ENCODE measurements around the gene C16orf95. TPM values are rescaled to one million over a fixed set of nuclear protein-coding genes. Genes with fewer than 3 reads are reported as not detected.
"Not testable (repeated sequence)": the region's sequence is repeated elsewhere in the genome, so short reads cannot be mapped to it uniquely, and the experiment has no call there.

The C16orf95 gene
- total RNA-seq, 1 donor from 2014 or later: 5.0 TPM

DNA sequence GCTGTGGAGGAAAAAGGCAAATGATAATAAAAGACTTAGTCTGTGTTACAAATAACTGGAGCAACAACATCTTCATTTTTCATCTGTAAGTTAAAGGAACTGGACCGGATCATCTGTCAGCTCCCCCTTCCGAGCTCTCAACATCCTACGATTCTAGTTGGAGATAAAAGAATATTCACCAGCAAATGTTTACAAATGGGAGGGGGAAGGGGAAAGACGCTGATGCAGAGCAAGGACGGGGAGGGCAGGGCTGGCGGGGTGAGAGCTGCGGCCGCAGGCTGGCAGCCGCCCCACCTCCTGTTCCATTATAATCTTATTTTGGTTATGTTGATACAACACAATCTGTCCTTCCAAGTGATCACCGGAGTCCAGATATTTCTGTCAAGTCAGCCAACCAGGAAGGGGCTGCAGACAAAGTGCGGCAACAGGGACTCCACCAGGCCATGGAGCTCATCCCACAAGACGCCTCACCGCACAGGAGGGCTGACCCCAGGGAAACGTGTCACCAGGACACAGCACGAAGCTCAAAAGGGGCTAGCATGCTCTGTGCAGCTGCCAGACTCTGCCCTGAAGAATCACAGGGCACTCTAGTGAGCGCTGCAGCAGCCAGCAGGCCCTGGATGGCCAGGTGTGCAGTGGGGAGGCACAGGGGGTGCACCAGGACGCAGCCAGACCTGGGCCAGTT lies 46.7 kb upstream of the C16orf95 start:
- Mint-ChIP-seq H3K27ac (ENCODE audit: unreplicated experiment) (no peak overlapping the region), H3K36me3 (ENCODE audit: unreplicated experiment) (peaks cover 17% of the 10 kb centered on the region), H3K4me3 (ENCODE audit: unreplicated experiment) (no peak overlapping the region), H3K9me3 (ENCODE audit: unreplicated experiment) (no peaks in the 10 kb centered on the region), H3K4me1 (ENCODE audit: unreplicated experiment) (no peaks in the 10 kb centered on the region), H3K27me3 (ENCODE audit: unreplicated experiment) (no peaks in the 10 kb centered on the region)
- TF ChIP-seq, protein P1, sequence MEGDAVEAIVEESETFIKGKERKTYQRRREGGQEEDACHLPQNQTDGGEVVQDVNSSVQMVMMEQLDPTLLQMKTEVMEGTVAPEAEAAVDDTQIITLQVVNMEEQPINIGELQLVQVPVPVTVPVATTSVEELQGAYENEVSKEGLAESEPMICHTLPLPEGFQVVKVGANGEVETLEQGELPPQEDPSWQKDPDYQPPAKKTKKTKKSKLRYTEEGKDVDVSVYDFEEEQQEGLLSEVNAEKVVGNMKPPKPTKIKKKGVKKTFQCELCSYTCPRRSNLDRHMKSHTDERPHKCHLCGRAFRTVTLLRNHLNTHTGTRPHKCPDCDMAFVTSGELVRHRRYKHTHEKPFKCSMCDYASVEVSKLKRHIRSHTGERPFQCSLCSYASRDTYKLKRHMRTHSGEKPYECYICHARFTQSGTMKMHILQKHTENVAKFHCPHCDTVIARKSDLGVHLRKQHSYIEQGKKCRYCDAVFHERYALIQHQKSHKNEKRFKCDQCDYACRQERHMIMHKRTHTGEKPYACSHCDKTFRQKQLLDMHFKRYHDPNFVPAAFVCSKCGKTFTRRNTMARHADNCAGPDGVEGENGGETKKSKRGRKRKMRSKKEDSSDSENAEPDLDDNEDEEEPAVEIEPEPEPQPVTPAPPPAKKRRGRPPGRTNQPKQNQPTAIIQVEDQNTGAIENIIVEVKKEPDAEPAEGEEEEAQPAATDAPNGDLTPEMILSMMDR (IDR thresholded peaks at IDR 0.05): no peak
- no peak for DNase-seq (ENCODE audit: extremely low spot score, unreplicated experiment)

DNA sequence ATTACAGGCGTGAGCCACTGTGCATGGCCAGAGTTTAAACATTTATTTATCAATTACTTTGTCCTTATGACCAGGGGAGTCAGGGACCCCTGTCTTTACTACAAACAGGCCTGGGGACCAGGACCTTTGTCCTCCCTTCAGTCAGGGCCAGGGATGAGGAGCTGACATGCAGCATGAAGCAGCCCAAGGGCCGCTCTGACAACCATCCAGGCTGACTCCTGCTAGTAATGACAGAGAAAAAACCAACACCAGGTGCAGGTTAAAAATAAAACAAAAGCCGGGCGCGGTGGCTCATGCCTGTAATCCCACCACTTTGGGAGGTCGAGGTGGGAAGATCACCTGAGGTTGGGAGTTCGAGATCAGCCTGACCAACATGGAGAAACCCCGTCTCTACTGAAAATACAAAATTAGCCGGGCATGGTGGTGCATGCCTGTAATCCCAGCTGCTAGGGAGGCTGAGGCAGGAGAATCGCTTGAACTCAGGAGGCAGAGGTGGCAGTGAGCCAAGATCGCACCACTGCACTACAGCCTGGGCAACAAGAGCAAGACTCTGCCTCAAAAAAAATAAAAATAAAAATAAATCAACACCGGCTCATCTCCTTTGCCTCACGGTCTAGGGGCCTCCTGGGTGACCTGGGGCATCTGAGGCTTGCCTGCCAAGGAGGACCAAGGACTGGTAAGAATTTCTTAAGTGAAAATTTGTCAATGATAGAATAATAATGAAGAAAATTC lies 45.8 kb upstream of the C16orf95 start:
- not testable (repeated sequence) for H3K27ac Mint-ChIP-seq (ENCODE audit: unreplicated experiment); H3K4me1 Mint-ChIP-seq (ENCODE audit: unreplicated experiment); H3K4me3 Mint-ChIP-seq (ENCODE audit: unreplicated experiment)

DNA sequence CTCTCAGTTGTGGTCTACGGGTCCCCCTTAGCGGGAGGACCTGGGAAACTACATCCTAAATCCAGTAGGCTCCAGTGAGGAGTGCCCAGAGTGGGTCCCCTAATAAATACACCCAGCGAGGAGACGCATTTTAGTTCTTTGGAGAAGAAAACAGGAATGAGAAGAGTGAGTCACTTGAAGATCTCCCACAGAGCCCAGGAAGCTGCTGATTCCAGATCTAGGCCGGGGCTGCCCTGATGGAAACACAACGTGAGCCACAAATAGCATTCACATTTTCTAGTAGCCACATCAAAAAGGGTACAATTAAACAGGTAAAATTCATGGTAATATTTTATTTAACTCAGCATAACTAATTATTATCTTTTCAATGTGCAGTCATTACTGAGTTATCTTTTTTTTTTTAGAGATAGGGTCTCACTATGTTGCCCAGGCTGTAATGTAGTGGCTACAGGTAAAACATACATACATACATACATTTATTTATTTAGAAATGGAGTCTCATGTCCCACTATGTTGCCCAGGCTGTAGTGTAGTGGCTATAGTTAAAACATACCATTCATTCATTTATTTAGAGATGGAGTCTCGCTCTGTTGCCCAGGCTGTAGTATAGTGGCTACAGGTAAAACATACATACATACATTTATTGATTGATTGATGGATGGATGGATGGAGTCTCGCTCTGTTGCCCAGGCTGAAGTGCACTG lies 44.9 kb upstream of the C16orf95 start:
- H3K36me3 Mint-ChIP-seq (ENCODE audit: unreplicated experiment): peaks cover 24% of the 10 kb centered on the region
- no peak overlapping the region for H3K27ac Mint-ChIP-seq (ENCODE audit: unreplicated experiment)
- no peaks in the 10 kb centered on the region for H3K27me3 Mint-ChIP-seq (ENCODE audit: unreplicated experiment)
- no peaks in the 10 kb centered on the region for H3K9me3 Mint-ChIP-seq (ENCODE audit: unreplicated experiment)
- H3K4me3 Mint-ChIP-seq (ENCODE audit: unreplicated experiment): no peak overlapping the region
- no peaks in the 10 kb centered on the region for H3K4me1 Mint-ChIP-seq (ENCODE audit: unreplicated experiment)
- TF ChIP-seq, protein P1 (IDR thresholded peaks at IDR 0.05): no peak
- no peak for DNase-seq (ENCODE audit: extremely low spot score, unreplicated experiment)

More for the DNA sequence above, 45.8 kb upstream of the C16orf95 start:
- not testable (repeated sequence) for H3K27me3 Mint-ChIP-seq (ENCODE audit: unreplicated experiment); H3K9me3 Mint-ChIP-seq (ENCODE audit: unreplicated experiment); DNase-seq (ENCODE audit: extremely low spot score, unreplicated experiment)
- H3K36me3 Mint-ChIP-seq (ENCODE audit: unreplicated experiment): peaks cover 23% of the 10 kb centered on the region

DNA sequence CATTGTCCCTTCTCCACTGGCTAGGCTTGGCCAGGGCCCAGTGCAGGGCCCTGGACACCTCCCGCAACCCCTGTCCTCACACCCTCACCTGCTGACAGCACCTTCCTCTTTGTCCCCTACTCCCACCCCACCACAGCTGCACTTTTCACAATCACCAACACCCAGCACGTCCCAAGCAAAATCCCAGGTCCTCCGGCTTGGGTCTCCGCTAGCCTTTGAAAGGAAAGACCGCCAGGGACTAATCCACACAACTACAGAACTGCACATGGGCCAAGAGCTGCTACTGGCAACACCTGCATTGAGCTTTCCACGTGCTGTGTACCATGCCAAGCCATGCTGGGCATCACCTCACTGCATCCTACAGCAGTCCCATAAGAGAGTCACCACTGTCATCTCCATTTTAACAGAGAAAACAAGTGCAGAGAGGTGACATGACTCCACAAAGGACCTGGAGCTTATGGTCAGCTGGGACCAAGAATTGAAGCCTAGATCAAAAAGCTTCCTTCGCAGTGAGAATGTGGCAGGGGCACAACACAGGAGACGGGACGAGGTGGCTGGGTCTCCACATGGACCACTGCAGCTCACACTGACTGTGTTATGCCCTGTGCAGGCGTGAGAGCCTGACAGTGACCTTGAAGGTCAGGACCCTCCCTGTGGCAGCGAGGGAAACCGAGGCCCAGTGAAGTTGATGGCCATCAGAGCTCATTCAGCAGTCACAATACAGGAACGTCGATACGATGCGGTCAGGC lies 43.8 kb upstream of the C16orf95 start:
- Mint-ChIP-seq H3K27ac (ENCODE audit: unreplicated experiment) (no peak overlapping the region), H3K4me1 (ENCODE audit: unreplicated experiment) (no peaks in the 10 kb centered on the region), H3K36me3 (ENCODE audit: unreplicated experiment) (peaks cover 22% of the 10 kb centered on the region), H3K27me3 (ENCODE audit: unreplicated experiment) (no peaks in the 10 kb centered on the region), H3K9me3 (ENCODE audit: unreplicated experiment) (no peaks in the 10 kb centered on the region), H3K4me3 (ENCODE audit: unreplicated experiment) (no peak overlapping the region)
- no peak for DNase-seq (ENCODE audit: extremely low spot score, unreplicated experiment)
- TF ChIP-seq, protein P1 (IDR thresholded peaks at IDR 0.05): no peak

DNA sequence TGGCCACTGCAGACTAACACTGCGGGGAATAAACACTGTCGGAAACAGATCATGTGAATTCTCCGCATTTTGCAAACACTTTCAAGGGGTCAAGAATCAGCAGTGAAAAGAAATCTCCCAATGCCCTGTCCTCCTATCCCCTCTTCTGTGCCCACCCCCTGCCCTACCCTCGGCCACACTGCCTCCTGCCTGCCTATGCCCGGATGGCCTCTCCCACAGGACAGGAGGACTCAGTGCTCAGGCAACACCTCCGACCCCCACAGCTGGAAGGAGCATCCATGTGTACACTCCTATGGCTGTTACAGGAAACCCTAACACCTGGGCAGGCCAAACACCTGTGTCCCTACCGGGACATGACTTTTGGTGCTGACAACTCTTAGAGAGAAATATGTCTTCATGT lies 41.9 kb upstream of the C16orf95 start:
- no peak overlapping the region for H3K27ac Mint-ChIP-seq (ENCODE audit: unreplicated experiment)
- TF ChIP-seq, protein P1 (IDR thresholded peaks at IDR 0.05): no peak

More for the DNA sequence above, 41.9 kb upstream of the C16orf95 start:
- H3K4me3 Mint-ChIP-seq (ENCODE audit: unreplicated experiment): no peak overlapping the region
- H3K9me3 Mint-ChIP-seq (ENCODE audit: unreplicated experiment): no peaks in the 10 kb centered on the region
- DNase-seq (ENCODE audit: extremely low spot score, unreplicated experiment): no peak
- no peaks in the 10 kb centered on the region for H3K27me3 Mint-ChIP-seq (ENCODE audit: unreplicated experiment)
- H3K4me1 Mint-ChIP-seq (ENCODE audit: unreplicated experiment): peaks cover 4% of the 10 kb centered on the region
- peaks cover 23% of the 10 kb centered on the region for H3K36me3 Mint-ChIP-seq (ENCODE audit: unreplicated experiment)

Measured in osteocyte (in vitro differentiated cells).